ENCODE data around the gene DNAJC1. TPM values are rescaled to one million over a fixed set of nuclear protein-coding genes. Genes with fewer than 3 reads are reported as not detected.

DNAJC1 gene
- total RNA-seq, 1 experiment from 2014 or later: 12.9 TPM

DNA sequence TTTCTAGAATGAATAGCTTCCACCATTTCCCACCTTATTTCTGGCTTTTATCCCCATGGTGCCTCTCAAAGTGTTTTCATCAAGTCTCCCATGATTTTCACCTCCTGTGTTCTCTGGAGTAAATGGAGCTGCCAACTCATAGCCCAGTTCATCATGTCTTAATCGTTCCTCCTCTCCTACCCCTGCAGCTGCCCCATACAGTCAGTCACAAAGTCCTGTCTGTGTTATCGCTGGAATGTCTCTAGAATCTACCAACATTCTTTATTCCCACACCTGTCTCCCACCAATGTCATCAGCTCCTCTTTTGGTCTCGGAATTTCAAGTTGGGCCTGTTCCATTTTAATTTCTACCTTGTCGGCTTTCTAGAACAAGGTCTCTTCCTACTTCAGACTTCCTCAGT lies 290.6 kb downstream of the DNAJC1 start:
- ChIA-PET POLR2A (interaction anchor here (0.6 kb wide), 2 partner anchors 8 to 320 kb away, joined by 3 read pairs; no protein-coding TSS in a partner anchor), CTCF (no interaction called here)
- Histone ChIP-seq H3K27me3 (ENCODE audit: control insufficient read depth, insufficient read depth, low read length) (no peaks in the 10 kb centered on the region), H3K4me1 (ENCODE audit: control insufficient read depth, insufficient read depth, low read length) (peaks cover 11% of the 10 kb centered on the region), H3K4me3 (ENCODE audit: low read depth in 2 of 2, low read length in 2 of 2) (no peak overlapping the region), H3K36me3 (ENCODE audit: control insufficient read depth, insufficient read depth, low read length) (peaks cover 3% of the 10 kb centered on the region; the same call in 1 of the 2 replicates), H3K27ac (ENCODE audit: low read length) (no peak overlapping the region), H3K9me3 (ENCODE audit: control insufficient read depth, insufficient read depth, low read depth, low read length) (no peaks in the 10 kb centered on the region)
- DNase-seq (ENCODE audit: low read depth, low spot score): no peak
- TF ChIP-seq POLR2AphosphoS5 (IDR thresholded peaks at IDR 0.05; ENCODE audit: low read depth, low read length) (no peak), SIN3A (IDR thresholded peaks at IDR 0.05; ENCODE audit: borderline replicate concordance, insufficient read depth, low read depth, low read length) (no peak), CTCF (IDR thresholded peaks at IDR 0.05) (no peak), REST (IDR thresholded peaks at IDR 0.05; ENCODE audit: insufficient read depth in 1 of 2, low read depth in 2 of 2, low read length in 1 of 2) (no peak), TCF7L2 (IDR thresholded peaks at IDR 0.05; ENCODE audit: low read depth, low read length) (no peak)
- in situ Hi-C loops (cut with HindIII; ENCODE audit: low pct_unique_long_range_greater_than_20kb, low sequenced_read_pairs): no loop called here
- intact Hi-C loops (cut with micrococcal nuclease; ENCODE audit: unreplicated experiment): no loop called here
- no TSS peak for BruUV-seq (replicated peaks)
- no peak for ATAC-seq

- ChIA-PET POLR2A (no interaction called here), CTCF (no interaction called here)
- Histone ChIP-seq H3K36me3 (ENCODE audit: control insufficient read depth, insufficient read depth, low read length) (no peaks in the 10 kb centered on the region), H3K4me3 (ENCODE audit: low read depth in 2 of 2, low read length in 2 of 2) (no peak overlapping the region), H3K27ac (ENCODE audit: low read length) (no peak overlapping the region), H3K27me3 (ENCODE audit: control insufficient read depth, insufficient read depth, low read length) (no peaks in the 10 kb centered on the region), H3K4me1 (ENCODE audit: control insufficient read depth, insufficient read depth, low read length) (no peaks in the 10 kb centered on the region; the same call in 1 of the 2 replicates), H3K9me3 (ENCODE audit: control insufficient read depth, insufficient read depth, low read depth, low read length) (no peaks in the 10 kb centered on the region)
- BruUV-seq (replicated peaks): no TSS peak
- ATAC-seq (no peak), DNase-seq (ENCODE audit: low read depth, low spot score) (no peak)
- intact Hi-C loops (cut with micrococcal nuclease; ENCODE audit: unreplicated experiment): no loop called here
- in situ Hi-C loops (cut with HindIII; ENCODE audit: low pct_unique_long_range_greater_than_20kb, low sequenced_read_pairs): no loop called here
- TF ChIP-seq REST (IDR thresholded peaks at IDR 0.05; ENCODE audit: insufficient read depth in 1 of 2, low read depth in 2 of 2, low read length in 1 of 2) (no peak), POLR2AphosphoS5 (IDR thresholded peaks at IDR 0.05; ENCODE audit: low read depth, low read length) (no peak), TCF7L2 (IDR thresholded peaks at IDR 0.05; ENCODE audit: low read depth, low read length) (no peak), CTCF (IDR thresholded peaks at IDR 0.05) (no peak), SIN3A (IDR thresholded peaks at IDR 0.05; ENCODE audit: borderline replicate concordance, insufficient read depth, low read depth, low read length) (no peak)
These were observed 296.0 kb downstream of the DNAJC1 start for GRCh38 chr10:21707498-21707897.

Other genes starting within 250 kb of the DNAJC1 start
- gene EBLN1, start 214.3 kb upstream of the DNAJC1 start, total RNA-seq (2021; ENCODE audit: unreplicated experiment): not detected

Data from Panc1 (cell line).